ENCODE results near the gene GSC2.

DNA sequence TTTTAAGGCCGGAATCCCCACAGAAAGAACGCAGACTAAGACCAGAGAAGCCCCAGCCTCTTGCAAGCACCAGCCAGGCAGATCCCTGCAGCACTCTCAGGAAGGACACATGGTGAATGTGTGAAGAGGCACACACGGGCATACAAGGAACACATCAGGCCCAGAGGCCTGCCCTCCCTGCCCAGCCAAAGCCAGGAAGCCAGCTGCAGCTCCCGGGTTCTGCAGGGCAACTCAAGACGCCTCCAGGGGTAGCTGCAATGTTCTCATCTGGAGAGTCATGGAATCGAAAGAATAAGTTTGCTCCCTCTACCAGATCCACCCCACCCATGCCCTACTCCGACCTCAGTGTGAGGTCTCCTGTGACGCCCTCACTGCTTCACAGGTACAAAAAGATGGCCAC is 30.1 kb downstream of the GSC2 start:
- TF ChIP-seq, protein P1, sequence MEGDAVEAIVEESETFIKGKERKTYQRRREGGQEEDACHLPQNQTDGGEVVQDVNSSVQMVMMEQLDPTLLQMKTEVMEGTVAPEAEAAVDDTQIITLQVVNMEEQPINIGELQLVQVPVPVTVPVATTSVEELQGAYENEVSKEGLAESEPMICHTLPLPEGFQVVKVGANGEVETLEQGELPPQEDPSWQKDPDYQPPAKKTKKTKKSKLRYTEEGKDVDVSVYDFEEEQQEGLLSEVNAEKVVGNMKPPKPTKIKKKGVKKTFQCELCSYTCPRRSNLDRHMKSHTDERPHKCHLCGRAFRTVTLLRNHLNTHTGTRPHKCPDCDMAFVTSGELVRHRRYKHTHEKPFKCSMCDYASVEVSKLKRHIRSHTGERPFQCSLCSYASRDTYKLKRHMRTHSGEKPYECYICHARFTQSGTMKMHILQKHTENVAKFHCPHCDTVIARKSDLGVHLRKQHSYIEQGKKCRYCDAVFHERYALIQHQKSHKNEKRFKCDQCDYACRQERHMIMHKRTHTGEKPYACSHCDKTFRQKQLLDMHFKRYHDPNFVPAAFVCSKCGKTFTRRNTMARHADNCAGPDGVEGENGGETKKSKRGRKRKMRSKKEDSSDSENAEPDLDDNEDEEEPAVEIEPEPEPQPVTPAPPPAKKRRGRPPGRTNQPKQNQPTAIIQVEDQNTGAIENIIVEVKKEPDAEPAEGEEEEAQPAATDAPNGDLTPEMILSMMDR (conservative IDR thresholded peaks at IDR 0.05; ENCODE audit: low read depth, low read length) = no peak
- TF ChIP-seq POLR2A (IDR thresholded peaks at IDR 0.05; ENCODE audit: low read depth, low read length) (no peak), MAFK (IDR thresholded peaks at IDR 0.05; ENCODE audit: low read depth, low read length) (no peak), SMC3 (IDR thresholded peaks at IDR 0.05; ENCODE audit: low read depth, low read length) (no peak), RFX5 (IDR thresholded peaks at IDR 0.05; ENCODE audit: low read depth, low read length) (no peak), CEBPB (IDR thresholded peaks at IDR 0.05; ENCODE audit: low read depth, low read length) (no peak), CHD1 (IDR thresholded peaks at IDR 0.05; ENCODE audit: low read depth, low read length) (no peak)

All from IMR-90 (cell line).